ENCODE measurements around the gene MAP4K1. TPM values are rescaled to one million over a fixed set of nuclear protein-coding genes. Genes with fewer than 3 reads are reported as not detected.

Gene MAP4K1
- total RNA-seq, 1 experiment from 2014 or later: 3.5 TPM

DNA sequence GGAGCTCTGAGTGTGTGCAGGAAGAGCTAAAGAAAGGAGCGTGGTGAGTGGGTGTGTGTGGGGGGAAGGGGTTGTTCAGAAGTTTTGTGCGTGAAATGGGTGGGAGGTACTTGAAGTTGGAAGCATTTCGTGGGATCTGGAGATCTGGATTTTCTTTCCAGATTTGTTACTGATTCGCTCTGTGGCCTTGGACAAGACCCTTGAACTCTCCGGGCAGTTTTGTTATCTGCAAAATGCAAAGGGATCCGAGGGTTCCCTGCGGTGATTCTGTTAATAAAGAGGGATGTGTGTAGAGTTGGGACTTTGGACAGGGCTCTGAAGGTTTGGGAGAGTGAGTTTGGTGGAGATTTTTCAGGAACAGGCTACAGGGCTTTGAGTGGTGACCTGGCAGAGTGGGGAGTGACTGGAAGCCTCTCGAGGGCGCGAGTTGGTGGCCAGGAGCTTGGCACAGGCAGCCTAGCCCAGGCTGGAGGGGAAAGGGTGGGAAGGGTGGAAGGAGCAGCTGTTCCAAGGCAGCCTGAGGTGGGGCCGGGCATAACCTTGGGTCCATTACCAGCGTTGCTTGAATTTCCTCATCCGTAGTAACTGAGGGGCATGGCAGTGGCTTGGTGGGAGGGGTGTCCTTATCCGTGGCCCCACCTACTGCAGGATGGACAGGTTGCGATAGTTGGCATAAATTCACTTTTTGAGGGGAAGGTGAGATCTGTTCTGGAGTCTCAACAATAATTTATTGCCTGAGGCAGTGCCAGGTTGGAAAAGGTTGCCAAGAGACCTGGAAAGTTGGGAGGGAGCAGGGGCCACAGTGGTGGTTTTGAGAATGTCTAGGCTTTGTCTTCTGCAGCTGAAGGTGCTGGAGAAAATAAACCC lies 31.8 kb upstream of the MAP4K1 start:
- intact Hi-C loops (cut with micrococcal nuclease; ENCODE audit: unreplicated experiment): loop anchor here (1.0 to 2.0 kb wide), 5 partner anchors 9 to 69 kb away; no protein-coding TSS in a partner anchor
- Histone ChIP-seq H3K4me1 (replicated peaks; ENCODE audit: insufficient read depth) (peaks cover 45% of the 10 kb centered on the region), H3K9me2 (ENCODE audit: insufficient read depth) (no peaks in the 10 kb centered on the region), H3F3A (ENCODE audit: insufficient read depth, low read depth) (peaks cover 65% of the 10 kb centered on the region), H3K36me3 (ENCODE audit: low read depth) (peaks cover 17% of the 10 kb centered on the region), H2AFZ (no peak overlapping the region), H3K4me3 (peak overlapping the region; percentile 100), H4K20me1 (ENCODE audit: insufficient read depth) (peaks cover 31% of the 10 kb centered on the region), H3K79me2 (ENCODE audit: low read depth) (peaks cover 71% of the 10 kb centered on the region), H3K4me2 (peak overlapping the region; percentile 89), H3K9me3 (ENCODE audit: insufficient read depth, low read depth) (no peaks in the 10 kb centered on the region), H3K27me3 (ENCODE audit: insufficient read depth, low read depth) (no peaks in the 10 kb centered on the region), H3K27ac (peak overlapping the region; percentile 99)
- BruUV-seq (replicated peaks): TSS peak; percentile 91
- POLR2A ChIA-PET (ENCODE audit: unreplicated experiment): interaction anchor here (0.6 to 2.0 kb wide), 9 partner anchors 9 to 85 kb away, joined by 3 to 17 read pairs (median 4); no protein-coding TSS in a partner anchor
- DNase-seq: peak; percentile 88 to 90
- CTCF ChIA-PET: interaction anchor here (0.6 kb wide), 1 partner anchor 406 kb away, joined by 3 read pairs; no protein-coding TSS in a partner anchor
- TF ChIP-seq, protein P1, sequence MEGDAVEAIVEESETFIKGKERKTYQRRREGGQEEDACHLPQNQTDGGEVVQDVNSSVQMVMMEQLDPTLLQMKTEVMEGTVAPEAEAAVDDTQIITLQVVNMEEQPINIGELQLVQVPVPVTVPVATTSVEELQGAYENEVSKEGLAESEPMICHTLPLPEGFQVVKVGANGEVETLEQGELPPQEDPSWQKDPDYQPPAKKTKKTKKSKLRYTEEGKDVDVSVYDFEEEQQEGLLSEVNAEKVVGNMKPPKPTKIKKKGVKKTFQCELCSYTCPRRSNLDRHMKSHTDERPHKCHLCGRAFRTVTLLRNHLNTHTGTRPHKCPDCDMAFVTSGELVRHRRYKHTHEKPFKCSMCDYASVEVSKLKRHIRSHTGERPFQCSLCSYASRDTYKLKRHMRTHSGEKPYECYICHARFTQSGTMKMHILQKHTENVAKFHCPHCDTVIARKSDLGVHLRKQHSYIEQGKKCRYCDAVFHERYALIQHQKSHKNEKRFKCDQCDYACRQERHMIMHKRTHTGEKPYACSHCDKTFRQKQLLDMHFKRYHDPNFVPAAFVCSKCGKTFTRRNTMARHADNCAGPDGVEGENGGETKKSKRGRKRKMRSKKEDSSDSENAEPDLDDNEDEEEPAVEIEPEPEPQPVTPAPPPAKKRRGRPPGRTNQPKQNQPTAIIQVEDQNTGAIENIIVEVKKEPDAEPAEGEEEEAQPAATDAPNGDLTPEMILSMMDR (conservative IDR thresholded peaks at IDR 0.05): no peak
- TF ChIP-seq EZH2 (IDR thresholded peaks at IDR 0.05; ENCODE audit: low read depth): no peak

DNA sequence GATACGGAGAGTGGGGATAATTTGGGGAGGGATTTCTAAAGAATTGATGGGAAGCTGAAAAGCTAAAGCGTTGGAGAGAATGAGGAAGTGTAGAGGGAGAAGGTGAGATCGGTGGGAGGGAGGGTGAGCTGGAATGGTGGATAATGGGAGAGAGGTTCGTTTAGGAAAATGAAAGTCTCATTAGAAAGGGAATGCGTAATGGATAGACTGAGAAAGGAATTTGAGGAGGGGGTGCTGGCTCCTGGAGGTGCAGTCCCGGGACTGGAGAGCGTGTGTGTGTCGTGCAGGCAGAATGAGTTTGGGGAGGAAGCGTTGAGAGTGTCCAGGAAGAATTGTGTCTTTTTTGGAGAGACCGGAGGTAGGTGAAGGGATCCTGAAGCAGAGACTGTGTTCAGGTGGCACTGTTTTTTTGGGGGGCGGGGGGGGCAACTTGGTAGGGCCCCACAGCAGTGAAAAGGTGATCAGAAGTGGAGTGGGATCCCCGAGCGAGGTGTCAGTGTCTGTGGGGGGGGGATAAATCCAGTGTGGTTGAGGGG lies 31.1 kb upstream of the MAP4K1 start:
- H3K9me2 ChIP-seq (ENCODE audit: insufficient read depth): no peaks in the 10 kb centered on the region
- H2AFZ ChIP-seq: no peak overlapping the region
- no peak for TF ChIP-seq EZH2 (IDR thresholded peaks at IDR 0.05; ENCODE audit: low read depth)
- TF ChIP-seq, protein P1 (conservative IDR thresholded peaks at IDR 0.05): no peak
- no peaks in the 10 kb centered on the region for H3K9me3 ChIP-seq (ENCODE audit: insufficient read depth, low read depth)
- peaks cover 38% of the 10 kb centered on the region for H3K4me1 ChIP-seq (replicated peaks; ENCODE audit: insufficient read depth)
- H3K36me3 ChIP-seq (ENCODE audit: low read depth): peaks cover 13% of the 10 kb centered on the region
- H3K27me3 ChIP-seq (ENCODE audit: insufficient read depth, low read depth): no peaks in the 10 kb centered on the region
- peaks cover 31% of the 10 kb centered on the region for H4K20me1 ChIP-seq (ENCODE audit: insufficient read depth)
- H3K27ac ChIP-seq: peak overlapping the region; percentile 99
- ChIA-PET CTCF (no interaction called here), POLR2A (ENCODE audit: unreplicated experiment) (interaction anchor here (0.6 to 2.0 kb wide), 5 partner anchors 10 to 16 kb away, joined by 3 to 11 read pairs (median 4); no protein-coding TSS in a partner anchor)
- DNase-seq: no peak
- H3K4me3 ChIP-seq: peak overlapping the region; percentile 100
- H3F3A ChIP-seq (ENCODE audit: insufficient read depth, low read depth): peaks cover 58% of the 10 kb centered on the region
- intact Hi-C loops (cut with micrococcal nuclease; ENCODE audit: unreplicated experiment): loop anchor here (2.0 kb wide), 1 partner anchor 18 kb away; no protein-coding TSS in a partner anchor
- H3K79me2 ChIP-seq (ENCODE audit: low read depth): peaks cover 64% of the 10 kb centered on the region
- no TSS peak for BruUV-seq (replicated peaks)
- peak overlapping the region; percentile 89 for H3K4me2 ChIP-seq

DNA sequence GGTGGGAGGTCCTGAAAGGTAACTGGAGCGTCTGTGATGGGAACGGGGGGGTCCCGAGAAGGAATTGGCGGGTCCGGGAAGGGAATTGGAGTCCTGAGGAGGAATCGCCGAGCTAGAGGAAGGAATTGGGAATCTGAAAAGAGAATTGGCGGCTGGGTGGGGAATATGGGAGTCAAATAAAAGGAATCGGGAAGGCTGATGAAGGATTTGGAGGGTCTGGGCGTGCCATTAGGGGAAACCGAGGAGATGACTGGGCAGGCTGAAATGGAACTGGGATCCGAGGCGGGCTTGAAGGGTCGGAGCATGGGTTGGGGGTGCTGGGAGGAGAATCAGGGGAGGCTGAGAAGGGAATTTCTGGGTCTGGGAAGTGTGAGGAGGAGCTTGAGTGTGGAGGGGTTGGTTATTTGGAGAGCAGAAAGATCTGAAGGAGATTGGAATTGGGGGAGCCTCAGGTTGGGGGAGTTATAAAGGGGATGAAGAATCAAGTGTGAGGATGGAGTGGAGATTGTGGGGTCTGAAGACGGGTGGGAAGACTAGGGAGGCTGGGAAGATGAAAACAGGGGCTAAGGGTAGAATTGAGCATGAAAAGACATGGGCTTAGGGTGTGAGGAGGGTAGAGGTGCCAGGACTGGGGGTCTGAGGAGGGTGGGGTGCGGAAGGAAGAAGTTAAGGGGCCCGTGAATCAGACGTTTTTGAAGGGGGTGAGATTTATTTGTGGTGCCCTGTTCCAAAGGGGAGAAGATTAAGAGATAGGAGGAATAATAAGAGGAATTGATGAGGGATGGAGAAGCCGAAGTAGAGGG lies 30.4 kb upstream of the MAP4K1 start:
- Histone ChIP-seq H3K9me2 (ENCODE audit: insufficient read depth) (no peaks in the 10 kb centered on the region), H3K27me3 (ENCODE audit: insufficient read depth, low read depth) (no peaks in the 10 kb centered on the region)

More for the DNA sequence above, 30.4 kb upstream of the MAP4K1 start:
- H4K20me1 ChIP-seq (ENCODE audit: insufficient read depth): peaks cover 31% of the 10 kb centered on the region
- peaks cover 57% of the 10 kb centered on the region for H3K79me2 ChIP-seq (ENCODE audit: low read depth)
- ChIA-PET POLR2A (ENCODE audit: unreplicated experiment) (interaction anchor here (0.5 to 2.0 kb wide), 10 partner anchors 10 to 183 kb away, joined by 4 to 32 read pairs (median 5); partner anchors contain the start of gene ECH1), CTCF (no interaction called here)
- DNase-seq: no peak
- H3K4me2 ChIP-seq: peak overlapping the region; percentile 89
- H3K27ac ChIP-seq: peak overlapping the region; percentile 99
- H3K4me1 ChIP-seq (replicated peaks; ENCODE audit: insufficient read depth): peaks cover 31% of the 10 kb centered on the region
- intact Hi-C loops (cut with micrococcal nuclease; ENCODE audit: unreplicated experiment): loop anchor here (1.0 to 2.0 kb wide), 2 partner anchors 11 to 19 kb away; no protein-coding TSS in a partner anchor
- no peak for TF ChIP-seq EZH2 (IDR thresholded peaks at IDR 0.05; ENCODE audit: low read depth)
- TF ChIP-seq, protein P1 (conservative IDR thresholded peaks at IDR 0.05): no peak
- BruUV-seq (replicated peaks): no TSS peak
- peak overlapping the region; percentile 100 for H3K4me3 ChIP-seq
- H3K9me3 ChIP-seq (ENCODE audit: insufficient read depth, low read depth): no peaks in the 10 kb centered on the region
- no peak overlapping the region for H2AFZ ChIP-seq
- H3F3A ChIP-seq (ENCODE audit: insufficient read depth, low read depth): peaks cover 51% of the 10 kb centered on the region
- H3K36me3 ChIP-seq (ENCODE audit: low read depth): peaks cover 7% of the 10 kb centered on the region; the same call in 1 of the 2 replicates
